Right ventricle myocardium superior (tissue), 1 donor: ENCODE results near the gene ST8SIA6. TPM values are rescaled to one million over a fixed set of nuclear protein-coding genes. Genes with fewer than 3 reads are reported as not detected.
"Not testable (repeated sequence)": the region's sequence is repeated elsewhere in the genome, so short reads cannot be mapped to it uniquely, and the experiment has no call there.

Source experiments
- ATAC-seq: fragments of 200-7000 bp; cut with Tn5 transposase; one replicate; pipeline ENCODE4 v1.9.1; 2020; ENCODE audit warnings: mild to moderate bottlenecking; ENCODE audit not compliant: poor library complexity
- DNase-seq: peaks from one replicate; pipeline ENCODE4 v3.0.0-alpha.2; 2020
- intact Hi-C: fragments of 100-400 bp; cut with DNase I; formaldehyde crosslinking; loops from one replicate; pipeline ENCODE4 v1.11.2; 2022
- total RNA-seq: library from RNA; stranded (reverse); fragmentation: NEBNext Ultra II Directional; extraction: Animal tissue kit (Norgen Biotek cat#: 25700); gene quantifications from one replicate; pipeline ENCODE4 v1.2.1, GENCODE V29; 2021
- donor health status: DM: no; HTN: yes; CAD: no; lungs with severe emphysema.

Gene ST8SIA6
- total RNA-seq, 1 donor from 2014 or later: 6.3 TPM

GRCh38 chr10:17409170-17409733, 45.1 kb downstream of the ST8SIA6 start:
- ATAC-seq (no peak), DNase-seq (no peak)
- intact Hi-C loops: no loop called here

- intact Hi-C loops: no loop called here
- DNase-seq: no peak
- no peak for ATAC-seq
Observed at GRCh38 chr10:17407047-17407446, 47.3 kb downstream of the ST8SIA6 start.

DNA sequence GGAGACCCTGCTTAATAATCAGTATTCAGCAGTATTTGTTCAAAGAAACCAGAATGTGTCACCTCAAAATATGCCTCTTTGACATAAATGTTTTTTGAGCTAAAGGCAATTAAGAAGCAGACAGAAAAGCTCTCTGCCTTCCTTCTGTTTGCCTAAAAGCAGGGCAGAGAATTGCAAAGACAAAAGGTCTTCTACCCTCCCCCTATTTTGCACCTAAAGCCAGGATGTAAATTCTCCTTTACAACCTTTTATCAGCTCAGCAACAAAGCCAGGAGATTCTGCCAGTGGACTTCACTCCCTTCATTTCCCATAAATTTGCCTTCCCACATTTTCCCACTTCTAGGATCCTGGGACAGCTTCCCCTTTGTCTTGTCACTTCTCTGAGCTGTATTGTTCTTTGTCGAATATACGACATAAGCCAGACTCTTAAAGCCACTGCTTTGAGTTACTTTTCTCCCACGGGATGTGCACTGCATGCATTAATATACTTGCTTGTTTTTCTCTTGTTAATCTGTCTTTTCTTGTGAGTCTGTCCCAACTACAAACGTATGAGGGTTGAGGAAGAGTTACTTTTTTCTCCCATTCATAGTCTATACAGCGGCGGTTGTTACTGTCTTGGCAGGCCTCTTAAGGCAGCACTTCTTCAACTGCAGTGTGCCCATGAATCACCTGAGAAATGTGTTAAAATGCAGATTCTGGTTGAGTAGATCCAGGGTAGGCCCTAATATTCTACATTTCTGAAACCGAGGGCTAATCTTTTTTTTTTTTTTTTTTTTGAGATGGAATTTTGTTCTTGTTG, 48.2 kb downstream of the ST8SIA6 start:
- DNase-seq (no peak), ATAC-seq (no peak)
- intact Hi-C loops: no loop called here

GRCh38 chr10:17403161-17403560, 51.2 kb downstream of the ST8SIA6 start:
- DNase-seq (no peak), ATAC-seq (no peak)
- intact Hi-C loops: no loop called here

DNA sequence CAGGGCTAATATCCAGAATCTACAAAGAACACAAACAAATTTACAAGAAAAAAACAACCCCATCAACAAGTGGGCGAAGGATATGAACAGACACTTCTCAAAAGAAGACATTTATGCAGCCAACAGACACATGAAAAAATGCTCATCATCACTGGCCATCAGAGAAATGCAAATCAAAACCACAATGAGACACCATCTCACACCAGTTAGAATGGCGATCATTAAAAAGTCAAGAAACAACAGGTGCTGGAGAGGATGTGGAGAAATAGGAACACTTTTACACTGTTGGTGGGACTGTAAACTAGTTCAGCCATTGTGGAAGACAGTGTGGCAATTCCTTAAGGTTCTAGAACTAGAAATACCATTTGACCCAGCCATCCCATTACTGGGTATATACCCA, 52.4 kb downstream of the ST8SIA6 start:
- intact Hi-C loops, ATAC-seq, DNase-seq: not testable (repeated sequence)

DNA sequence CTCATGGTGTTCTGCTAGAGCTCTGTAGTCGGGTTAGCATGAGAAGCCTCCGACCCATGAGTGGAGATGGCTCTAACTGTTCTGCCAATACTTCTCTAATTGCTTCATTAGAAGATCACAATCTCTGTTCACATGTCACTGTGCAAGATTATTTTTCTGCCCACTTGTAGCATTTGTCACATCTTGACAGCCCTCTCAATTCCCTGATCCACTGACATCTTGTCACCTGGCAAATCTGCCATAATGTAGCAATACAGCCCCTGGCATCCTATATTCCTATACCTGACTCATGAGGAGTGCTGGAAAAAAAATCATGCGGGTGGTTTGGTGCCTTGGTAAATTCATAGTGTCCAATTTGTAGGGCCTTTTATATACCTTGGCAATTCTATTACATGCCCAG, 58.4 kb downstream of the ST8SIA6 start:
- intact Hi-C loops: no loop called here
- DNase-seq (no peak), ATAC-seq (no peak)

DNA sequence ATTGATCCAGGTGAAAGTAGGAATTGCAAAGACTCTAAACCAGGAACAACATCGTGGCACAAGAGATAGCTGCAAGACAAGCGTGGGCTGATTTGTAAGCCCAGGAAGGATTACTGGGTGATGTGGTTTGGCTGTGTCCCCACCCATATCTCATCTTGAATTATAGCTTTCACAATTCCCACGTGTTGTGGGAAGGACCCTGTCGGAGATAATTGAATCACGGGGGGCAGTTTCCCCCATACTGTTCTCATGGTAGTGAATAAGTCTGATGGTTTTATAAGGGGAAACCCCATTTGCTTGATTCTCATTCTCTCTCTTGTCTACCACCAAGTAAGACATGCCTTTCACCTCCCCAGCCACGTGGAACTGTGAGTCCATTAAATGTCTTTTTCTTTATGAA, 59.5 kb downstream of the ST8SIA6 start:
- DNase-seq: no peak
- intact Hi-C loops: no loop called here
- ATAC-seq: no peak

DNA sequence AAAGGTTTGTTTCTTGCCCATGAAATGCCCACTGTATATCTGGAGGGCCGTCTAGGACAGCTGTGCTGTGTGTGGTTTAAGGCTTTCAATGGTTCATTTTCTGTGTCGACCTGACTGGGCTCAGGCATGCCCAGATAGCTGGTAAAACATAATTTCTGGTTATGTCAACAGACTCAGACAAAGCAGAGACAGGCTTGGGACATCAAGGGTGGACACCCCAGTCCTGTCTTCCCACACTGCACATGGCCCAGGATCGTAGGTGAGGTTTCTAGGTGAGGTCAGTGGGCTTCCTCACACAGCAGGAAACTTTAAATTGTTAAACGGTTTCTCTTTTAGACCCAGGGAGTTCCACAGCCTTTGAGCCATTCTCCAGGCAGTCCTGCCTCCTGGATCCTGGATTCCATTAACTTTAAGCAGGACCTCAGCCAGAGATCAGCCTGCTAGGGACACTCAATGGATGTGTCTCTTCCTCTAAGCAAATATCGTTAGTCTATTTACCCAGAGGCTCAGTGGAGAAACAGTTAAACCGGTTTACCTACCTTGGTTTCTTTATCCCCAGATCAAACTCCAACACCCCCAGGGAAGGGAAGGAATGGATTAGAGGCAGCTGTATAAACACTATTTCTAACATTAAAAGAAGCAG, 66.4 kb downstream of the ST8SIA6 start:
- ATAC-seq (no peak), DNase-seq (no peak)
- intact Hi-C loops: no loop called here

- ATAC-seq (peak; percentile 52), DNase-seq (peak; percentile 61)
- intact Hi-C loops: no loop called here
Observed at GRCh38 chr10:17386616-17387075, 67.7 kb downstream of the ST8SIA6 start.

DNA sequence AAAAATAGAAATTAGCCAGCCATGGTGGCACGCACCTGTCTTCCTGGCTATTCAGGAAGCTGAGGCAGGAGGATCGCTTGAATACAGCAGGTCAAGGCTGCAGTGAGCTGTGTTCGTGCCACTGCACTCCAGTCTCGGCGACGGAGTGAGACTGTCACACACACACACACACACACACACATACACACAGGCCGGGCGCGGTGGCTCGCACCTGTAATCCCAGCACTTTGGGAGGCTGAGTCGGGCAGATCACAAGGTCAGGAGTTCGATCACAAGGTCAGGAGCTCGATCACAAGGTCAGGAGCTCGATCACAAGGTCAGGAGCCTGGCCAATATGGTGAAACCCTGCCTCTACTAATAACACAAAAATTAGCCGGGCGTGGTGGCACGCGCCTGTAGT, 68.4 kb downstream of the ST8SIA6 start:
- ATAC-seq (no peak), DNase-seq (no peak)
- intact Hi-C loops: no loop called here

GRCh38 chr10:17385066-17385465, 69.3 kb downstream of the ST8SIA6 start:
- intact Hi-C loops: no loop called here
- ATAC-seq (no peak), DNase-seq (no peak)

- peak; percentile 34 for ATAC-seq
- intact Hi-C loops: no loop called here
- no peak for DNase-seq
Observed at GRCh38 chr10:17383801-17384555, 70.4 kb downstream of the ST8SIA6 start.

DNA sequence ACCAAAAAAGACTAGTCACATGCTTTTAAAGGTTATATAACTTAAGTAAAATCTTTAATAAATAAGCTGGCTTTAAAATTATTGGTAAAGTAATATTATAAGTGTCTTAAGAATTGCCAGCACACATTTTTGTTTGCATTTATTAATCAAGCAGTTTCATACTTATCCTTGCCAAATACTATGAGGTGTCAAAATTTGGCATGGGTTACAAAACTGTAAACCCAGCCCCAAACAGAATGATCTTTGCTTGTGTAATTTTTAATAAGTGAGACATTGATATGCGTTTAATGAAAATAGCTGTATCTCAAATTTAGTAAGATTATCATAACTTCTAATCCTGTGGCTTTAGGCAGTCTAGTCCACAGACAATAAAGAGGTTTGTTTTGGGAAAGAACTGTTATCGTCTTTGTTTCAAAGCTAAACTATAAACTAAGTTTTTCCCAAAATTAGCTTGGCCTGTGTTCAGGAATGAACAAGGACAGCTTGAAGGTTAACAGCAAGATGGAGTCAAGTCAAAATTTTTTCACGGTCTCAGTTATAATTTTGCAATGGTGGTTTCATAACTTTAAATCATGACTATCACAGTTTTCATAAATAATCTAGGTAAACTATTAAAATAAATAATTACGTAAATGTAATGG, 72.8 kb downstream of the ST8SIA6 start:
- no peak for ATAC-seq
- DNase-seq: no peak
- intact Hi-C loops: no loop called here

DNA sequence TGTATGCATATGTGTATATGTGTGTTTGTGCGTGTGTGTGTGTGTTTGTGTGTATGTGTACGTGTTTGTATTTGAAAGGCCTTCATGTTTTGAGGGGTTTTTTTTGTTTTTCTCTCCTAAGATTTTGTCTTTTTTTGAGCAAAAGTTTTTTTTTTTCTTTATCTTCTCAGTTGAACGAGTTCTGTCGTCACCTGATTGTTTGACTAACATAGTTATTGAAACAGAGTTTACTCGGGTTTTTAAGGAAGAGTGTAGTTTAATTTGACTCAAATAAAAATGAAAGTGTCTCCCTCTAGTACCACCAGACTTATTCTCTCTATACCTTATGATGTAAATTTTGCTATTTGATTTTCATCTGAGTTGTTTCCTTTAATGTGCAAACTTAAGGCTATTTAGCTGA, 73.5 kb downstream of the ST8SIA6 start:
- intact Hi-C loops: no loop called here
- DNase-seq (no peak), ATAC-seq (no peak)

GRCh38 chr10:17380016-17380415, 74.4 kb downstream of the ST8SIA6 start:
- intact Hi-C loops: no loop called here
- ATAC-seq (no peak), DNase-seq (no peak)

GRCh38 chr10:17379151-17379690, 75.2 kb downstream of the ST8SIA6 start:
- DNase-seq (no peak), ATAC-seq (no peak)
- intact Hi-C loops: no loop called here

DNA sequence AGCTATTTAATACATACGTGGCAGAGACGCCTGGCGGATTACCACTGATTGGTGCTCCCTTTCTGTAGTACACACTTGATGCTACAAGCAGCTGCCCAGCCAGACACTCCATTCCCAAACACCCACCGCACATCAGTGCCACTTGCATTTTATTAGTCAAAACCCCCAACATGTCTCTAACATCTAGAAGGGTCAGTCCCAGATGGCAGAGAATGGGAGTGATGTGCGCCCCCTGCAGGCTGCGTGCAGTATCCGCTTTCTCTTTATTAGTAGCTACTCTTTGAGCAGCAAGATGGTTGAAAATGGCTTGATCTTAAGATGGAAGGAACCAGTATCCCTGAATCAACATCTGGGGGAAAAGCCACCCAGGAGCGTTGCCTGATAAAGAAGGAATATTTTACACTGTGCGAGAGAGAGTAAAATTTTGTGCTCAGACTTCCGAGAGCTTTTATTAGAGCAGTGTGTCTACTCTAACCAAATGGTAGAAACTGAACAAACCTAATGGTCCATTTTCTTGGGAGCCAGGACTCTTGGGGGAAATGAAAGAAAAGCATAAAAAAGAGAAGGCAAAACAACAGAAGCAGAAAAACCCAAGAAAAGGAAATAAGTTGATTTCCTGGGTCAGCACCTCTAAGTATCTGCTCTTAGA, 78.3 kb downstream of the ST8SIA6 start:
- ATAC-seq: no peak
- no peak for DNase-seq
- intact Hi-C loops: no loop called here

DNA sequence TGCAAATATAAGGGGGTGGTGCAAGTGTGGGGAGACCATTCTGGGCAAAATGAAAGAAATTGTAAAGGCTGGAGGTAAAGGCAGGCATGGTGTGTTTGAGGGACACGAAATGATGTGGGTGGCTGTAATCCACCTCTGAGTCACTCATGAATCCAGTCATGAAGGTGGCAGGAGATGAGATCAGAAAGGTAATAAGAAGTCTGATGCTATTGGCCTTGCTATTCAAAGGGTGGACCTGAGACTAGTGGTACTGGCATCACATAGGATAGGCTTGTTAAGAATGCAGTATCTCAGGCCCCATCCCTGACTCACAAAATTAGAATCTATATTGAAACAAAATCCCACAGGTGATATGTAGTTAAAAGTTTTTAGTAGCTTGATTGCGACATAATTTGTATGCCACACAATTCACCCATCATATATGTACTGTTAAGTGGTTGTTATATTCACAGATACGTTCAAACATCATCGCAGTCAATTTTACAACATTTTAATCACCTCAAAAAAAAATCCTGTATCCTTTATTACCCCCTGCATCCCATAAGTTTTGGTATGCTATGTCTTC, 85.6 kb downstream of the ST8SIA6 start:
- intact Hi-C loops: no loop called here
- no peak for DNase-seq
- no peak for ATAC-seq
